Measurements from ENCODE around the gene FCMR.

The FCMR gene

DNA sequence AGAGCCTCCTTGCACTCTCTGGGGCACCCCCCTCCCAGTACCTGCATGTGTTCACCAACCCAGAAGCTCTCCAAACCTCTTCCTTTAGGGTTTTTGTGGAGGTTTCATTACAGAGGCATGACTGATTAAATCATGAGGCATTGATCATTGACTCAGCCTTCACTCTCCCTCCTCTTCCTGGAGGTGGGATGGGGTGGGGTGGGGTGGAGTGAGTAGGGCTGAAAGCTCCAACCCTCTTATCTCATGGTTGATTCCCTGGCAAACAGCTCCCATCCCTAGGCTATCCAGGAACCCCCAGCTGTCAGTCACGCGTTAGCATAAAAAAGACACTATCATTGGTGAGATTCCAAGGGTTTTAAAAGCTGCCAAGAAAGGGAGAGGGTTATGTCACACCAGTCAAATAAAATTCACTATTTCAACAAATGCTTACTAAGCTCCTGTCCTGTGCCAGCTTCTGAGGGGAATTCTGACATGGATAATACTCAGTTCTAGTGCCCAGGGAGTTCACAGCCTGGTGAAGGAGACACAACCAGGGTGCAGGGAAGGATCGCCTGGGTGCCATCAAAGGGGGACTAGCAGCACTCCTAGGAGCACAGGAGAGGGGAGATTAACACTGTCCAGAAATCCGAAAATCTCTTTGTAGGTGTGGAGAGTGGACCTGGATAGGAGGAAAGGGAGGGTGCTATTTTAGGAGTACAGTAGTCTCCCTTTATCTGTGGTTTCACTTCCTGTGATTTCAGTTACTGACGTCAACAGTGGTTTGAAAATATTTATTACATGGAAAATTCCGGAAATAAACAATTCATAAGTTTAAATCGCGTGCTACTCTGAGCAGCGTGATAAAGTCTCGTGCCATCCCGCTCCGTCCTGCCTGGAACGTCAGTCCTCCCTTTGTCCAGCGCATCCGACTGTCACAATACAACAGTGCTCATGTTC, 31.3 kb downstream of the FCMR start:
- DNase-seq (ENCODE audit: low read depth in 2 of 2): peak; percentile 94
- H3K4me3 ChIP-seq (replicated peaks in 1 of 2; ENCODE audit: low read depth in 2 of 2, low read length in 2 of 2): peak overlapping the region in 1 of 2 donors; percentile 12
- TF ChIP-seq CTCF (IDR thresholded peaks at IDR 0.05; ENCODE audit: low read depth, low read length): no peak

DNA sequence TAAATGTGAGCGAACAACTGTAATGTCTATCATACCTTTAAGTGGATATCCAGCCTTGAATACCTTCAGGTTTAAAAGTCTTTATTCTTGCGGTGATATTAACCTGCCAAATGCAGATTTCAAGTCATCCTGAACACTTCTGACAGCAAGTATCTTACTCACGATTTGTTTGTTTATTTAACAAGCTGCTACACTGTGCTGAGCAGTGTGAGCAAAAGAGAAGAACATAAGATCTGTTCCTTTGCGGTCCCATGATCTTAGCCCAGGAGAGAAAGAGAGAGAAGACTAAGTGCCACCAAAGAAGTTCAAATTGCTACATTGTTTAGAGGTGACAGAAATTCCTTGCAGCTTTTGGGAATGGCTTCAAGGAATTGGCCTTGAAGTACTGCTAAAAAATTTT, 34.0 kb downstream of the FCMR start:
- H3K4me3 ChIP-seq (replicated peaks in 1 of 2; ENCODE audit: low read depth in 2 of 2, low read length in 2 of 2): no peak overlapping the region
- TF ChIP-seq CTCF (IDR thresholded peaks at IDR 0.05; ENCODE audit: low read depth, low read length): no peak
- DNase-seq (ENCODE audit: low read depth in 2 of 2): no peak

- H3K4me3 ChIP-seq (replicated peaks in 1 of 2; ENCODE audit: low read depth in 2 of 2, low read length in 2 of 2): no peak overlapping the region
- no peak for TF ChIP-seq CTCF (IDR thresholded peaks at IDR 0.05; ENCODE audit: low read depth, low read length)
- DNase-seq (ENCODE audit: low read depth in 2 of 2): no peak
Observed at GRCh38 chr1:206886831-206887230, 34.9 kb downstream of the FCMR start.

- no peak for TF ChIP-seq CTCF (IDR thresholded peaks at IDR 0.05; ENCODE audit: low read depth, low read length)
- peak; percentile 51 to 54 for DNase-seq (ENCODE audit: low read depth in 2 of 2)
- no peak overlapping the region for H3K4me3 ChIP-seq (replicated peaks in 1 of 2; ENCODE audit: low read depth in 2 of 2, low read length in 2 of 2)
Observed at GRCh38 chr1:206885341-206886060, 36.2 kb downstream of the FCMR start.

- H3K4me3 ChIP-seq (replicated peaks in 1 of 2; ENCODE audit: low read depth in 2 of 2, low read length in 2 of 2): no peak overlapping the region
- no peak for DNase-seq (ENCODE audit: low read depth in 2 of 2)
- no peak for TF ChIP-seq CTCF (IDR thresholded peaks at IDR 0.05; ENCODE audit: low read depth, low read length)
Observed at GRCh38 chr1:206883876-206884275, 37.9 kb downstream of the FCMR start.

- DNase-seq (ENCODE audit: low read depth in 2 of 2): no peak
- H3K4me3 ChIP-seq (replicated peaks in 1 of 2; ENCODE audit: low read depth in 2 of 2, low read length in 2 of 2): no peak overlapping the region
- no peak for TF ChIP-seq CTCF (IDR thresholded peaks at IDR 0.05; ENCODE audit: low read depth, low read length)
Observed at GRCh38 chr1:206883160-206883559, 38.6 kb downstream of the FCMR start.
